Measurements from ENCODE around the gene MTRF1L.
"Not testable (repeated sequence)": the region's sequence is repeated elsewhere in the genome, so short reads cannot be mapped to it uniquely, and the experiment has no call there.

Gene MTRF1L

GRCh38 chr6:153001767-153002612 lies 519 bp downstream of the MTRF1L start:
- peak; percentile 14 for DNase-seq

- not testable (repeated sequence) for DNase-seq
Observed at GRCh38 chr6:153000790-153001189, 1.7 kb downstream of the MTRF1L start.

- no peak for DNase-seq
Observed at GRCh38 chr6:153000243-153000642, 2.3 kb downstream of the MTRF1L start.

DNA sequence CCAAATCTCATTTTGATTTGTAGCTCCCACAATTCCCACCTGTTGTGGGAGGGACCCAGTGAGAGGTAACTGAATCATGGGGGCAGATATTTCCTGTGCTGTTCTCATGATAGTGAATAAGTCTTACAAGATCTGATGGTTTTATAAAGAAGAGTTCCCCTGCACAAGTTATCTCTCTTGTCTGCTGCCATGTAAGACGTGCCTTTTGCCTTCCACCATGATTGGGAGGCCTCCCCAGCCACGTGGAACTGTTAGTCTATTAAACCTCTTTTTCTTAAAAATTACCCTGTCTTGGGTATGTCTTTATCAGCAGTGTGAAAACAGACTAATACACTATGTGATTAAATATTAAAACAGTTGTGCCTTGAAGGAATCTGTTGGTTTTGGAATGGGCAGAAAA lies 3.0 kb downstream of the MTRF1L start:
- not testable (repeated sequence) for DNase-seq

- DNase-seq, result no peak
Observed at GRCh38 chr6:152993847-152994246, 8.7 kb downstream of the MTRF1L start.

DNA sequence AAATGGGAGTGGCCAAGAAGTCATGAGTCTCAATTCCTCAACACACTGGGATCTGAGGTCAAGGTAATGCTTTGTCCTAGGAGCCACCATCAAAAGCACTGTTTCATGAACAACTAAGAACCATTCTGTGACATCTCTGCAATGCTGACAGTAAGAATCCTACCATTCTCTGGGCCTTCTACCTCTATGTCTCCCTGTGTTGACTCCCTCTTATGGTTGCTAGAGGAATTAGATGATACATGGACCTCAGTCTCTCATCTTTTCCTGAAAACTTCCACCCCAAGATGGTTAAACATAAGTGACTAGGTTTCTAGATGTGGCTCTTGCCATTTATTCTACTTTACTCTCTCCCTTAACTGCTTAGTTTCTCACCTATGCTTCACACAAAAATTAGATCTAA lies 9.1 kb downstream of the MTRF1L start:
- no peak for DNase-seq

DNA sequence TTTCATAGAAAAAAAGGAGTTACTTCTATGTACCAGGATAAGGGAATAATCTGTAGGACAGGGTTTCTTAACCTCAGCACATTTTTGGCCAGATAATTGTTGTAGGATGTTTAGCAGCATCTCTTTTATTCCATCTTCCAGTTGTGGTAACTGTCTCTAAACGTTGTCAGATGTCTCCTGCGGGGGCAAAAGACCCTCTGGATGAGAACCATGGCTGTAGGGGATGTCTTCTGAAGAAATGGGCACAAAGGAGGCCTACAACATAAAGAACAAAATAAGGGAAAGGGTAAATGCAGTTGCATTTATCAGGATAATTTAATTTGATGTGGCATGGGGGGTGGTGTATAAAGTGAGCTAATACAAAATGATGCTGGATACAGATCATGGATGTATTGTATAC lies 15.5 kb downstream of the MTRF1L start:
- DNase-seq, result no peak

- not testable (repeated sequence) for DNase-seq
Observed at GRCh38 chr6:152985300-152985699, 17.2 kb downstream of the MTRF1L start.

GRCh38 chr6:152984513-152984872 lies 18.0 kb downstream of the MTRF1L start:
- no peak for DNase-seq

GRCh38 chr6:152983637-152984512 lies 18.6 kb downstream of the MTRF1L start:
- DNase-seq, result peak; percentile 98

GRCh38 chr6:152982904-152983636 lies 19.4 kb downstream of the MTRF1L start, which contains the start of gene FBXO5:
TSS of gene FBXO5 (minus strand) at chr6:152983041. CDS start at chr6:152982959, 82 bp downstream.
- DNase-seq, result peak; percentile 98

DNA sequence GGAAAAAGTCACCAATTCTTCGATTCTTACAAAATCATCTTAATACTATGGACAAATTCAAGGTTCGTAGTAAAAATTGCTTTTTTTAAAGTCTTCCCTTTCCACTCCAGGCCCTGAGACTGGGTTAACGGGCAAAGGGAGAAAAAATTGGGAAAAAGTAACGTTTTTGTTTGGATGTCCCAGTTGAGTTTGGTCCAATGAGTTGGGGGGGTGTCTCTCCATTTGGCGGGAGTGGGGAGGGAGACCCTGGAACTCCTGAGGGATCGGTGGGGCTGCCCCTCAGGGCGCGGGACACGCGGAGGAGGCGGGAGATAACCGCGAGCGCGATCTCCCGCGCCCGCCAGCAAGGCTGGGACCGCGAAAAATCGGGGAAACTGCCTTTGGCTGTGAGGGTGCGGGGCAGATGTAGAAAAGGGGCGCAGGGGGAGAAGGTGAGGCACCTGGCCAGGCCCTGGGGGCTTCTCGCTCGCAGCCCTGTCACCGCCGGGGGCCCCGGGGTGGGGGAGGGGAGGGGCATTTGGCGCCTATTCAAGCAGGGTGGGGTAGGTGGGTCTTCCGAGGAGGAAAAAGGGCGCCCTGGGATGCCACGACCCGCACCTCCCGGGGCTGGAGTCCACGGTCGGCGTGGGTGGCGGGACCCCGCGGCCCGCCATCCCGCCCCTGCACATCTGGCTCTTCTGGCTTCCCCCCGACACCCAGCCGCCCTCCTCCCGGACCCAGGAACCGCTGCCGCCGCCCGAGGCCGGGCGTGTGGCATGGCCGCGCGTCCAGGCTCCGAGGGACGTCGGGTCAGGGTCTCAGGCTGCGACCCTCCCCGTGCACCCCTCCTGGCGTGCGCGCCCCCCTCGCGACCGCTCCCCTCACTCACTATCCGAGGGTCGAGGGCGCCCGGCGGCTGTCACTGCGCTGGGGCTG lies 20.3 kb downstream of the MTRF1L start:
- DNase-seq, result peak; percentile 49

GRCh38 chr6:152981219-152981618 lies 21.3 kb downstream of the MTRF1L start:
- DNase-seq, result no peak

DNA sequence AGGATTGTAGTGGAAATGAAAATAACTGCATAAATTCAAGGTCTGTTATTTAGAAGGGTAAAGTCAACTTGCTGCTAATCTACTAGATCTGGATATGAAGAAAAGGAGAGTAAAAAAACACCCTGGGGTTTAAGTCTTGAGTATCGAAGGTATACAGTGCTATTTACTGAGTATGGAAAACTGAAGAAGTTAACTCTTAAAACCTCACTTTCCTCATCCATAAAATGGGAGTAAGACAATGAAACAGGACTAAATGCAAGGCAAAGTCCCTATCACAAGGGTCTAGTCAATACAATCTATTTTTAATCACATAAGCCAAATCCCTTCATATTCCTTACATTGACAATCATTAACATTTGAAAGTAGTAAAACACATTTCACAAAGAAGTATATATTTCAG lies 21.9 kb downstream of the MTRF1L start:
- no peak for DNase-seq

DNA sequence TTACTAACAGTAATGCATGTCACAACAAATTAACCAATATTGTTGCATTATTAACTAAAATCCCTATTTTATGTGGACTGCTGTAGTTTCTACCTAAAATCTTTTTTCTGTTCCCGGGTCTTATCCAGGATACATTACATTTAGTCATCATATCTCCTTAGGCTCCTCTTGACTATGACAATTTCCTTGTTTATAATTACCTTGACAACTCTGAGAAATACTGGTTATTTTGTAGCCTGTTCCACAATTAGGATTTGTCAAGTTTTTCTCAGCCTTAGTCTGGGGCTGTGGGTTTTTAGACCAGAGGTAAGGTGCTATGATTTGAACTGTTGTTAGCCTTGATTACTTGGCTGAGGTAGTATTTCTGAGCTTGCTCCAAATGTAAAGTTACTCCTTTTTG lies 23.4 kb downstream of the MTRF1L start:
- DNase-seq, result no peak

GRCh38 chr6:152978058-152978457 lies 24.5 kb downstream of the MTRF1L start:
- no peak for DNase-seq

GRCh38 chr6:152977556-152977955 lies 25.0 kb downstream of the MTRF1L start:
- DNase-seq, result no peak

- DNase-seq, result no peak
Observed at GRCh38 chr6:152976749-152977148, 25.8 kb downstream of the MTRF1L start.

GRCh38 chr6:152975204-152975915 lies 27.1 kb downstream of the MTRF1L start:
- peak; percentile 30 for DNase-seq

DNA sequence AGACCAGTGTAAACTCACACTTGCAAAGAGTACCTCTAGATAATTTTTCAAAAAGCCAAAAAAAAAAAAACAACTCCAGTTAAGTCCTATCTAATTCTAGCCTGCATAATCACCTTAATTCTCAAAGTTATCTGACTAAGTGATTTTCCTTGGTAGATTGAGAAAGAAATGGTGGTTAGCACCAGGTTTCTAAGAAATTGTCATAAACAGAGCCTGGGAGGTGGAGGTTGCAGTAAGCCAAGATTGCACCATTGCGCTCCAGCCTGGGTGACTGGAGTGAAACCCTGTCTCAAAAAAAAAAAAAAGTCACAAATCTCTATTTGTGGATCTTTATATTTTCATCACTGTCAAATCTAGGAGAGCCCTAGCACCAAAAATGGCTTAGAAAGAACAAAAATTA lies 28.6 kb downstream of the MTRF1L start:
- peak; percentile 16 for DNase-seq

DNA sequence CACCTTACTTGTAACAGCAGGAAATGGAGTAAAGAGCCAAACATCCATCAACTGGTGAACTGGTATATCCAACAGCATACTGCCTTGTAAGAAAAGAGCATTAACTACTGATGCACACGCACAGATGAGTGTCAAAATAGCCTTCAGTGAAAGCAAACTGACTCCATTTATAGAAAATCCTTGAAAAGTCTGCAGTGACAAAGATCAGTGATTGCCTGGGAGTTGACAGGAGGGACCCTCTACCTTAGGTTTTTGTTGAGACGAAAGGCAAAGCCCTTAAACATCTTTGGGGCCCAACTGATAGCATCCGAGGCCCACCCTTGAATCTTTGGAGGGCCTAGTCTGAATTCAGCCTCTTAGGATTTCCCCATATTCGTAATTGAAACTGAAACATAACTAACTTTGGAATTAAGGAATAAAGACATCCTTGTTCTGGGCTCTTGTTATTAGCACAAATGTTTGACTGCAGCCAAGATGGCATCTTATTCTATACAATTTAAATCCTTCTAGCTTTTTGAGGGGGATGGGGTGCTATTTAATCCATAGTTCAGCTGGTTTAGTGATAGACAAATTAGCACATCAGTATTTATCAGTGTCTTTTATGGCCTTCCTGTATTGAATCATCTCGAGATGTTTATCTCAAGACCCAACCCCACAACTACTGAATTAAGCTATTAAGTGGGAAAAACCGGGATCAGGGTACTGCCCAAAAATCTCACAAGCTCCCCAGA lies 32.7 kb downstream of the MTRF1L start:
- DNase-seq, result no peak

Data from activated CD4-positive, alpha-beta T cell treated with anti-CD3 and anti-CD28 coated beads, Interleukin-2, Interleukin-6, amounts not matched to agents 100 ng/mL and 50 ng/mL, durations not matched to agents 16 hours and 8 hours (primary cell).